Body of pancreas (tissue), 4 donors: Measurements from ENCODE around the gene C19orf33.

Source experiments
- CTCF ChIP-seq, 7 experiments: fragments of 450-650 bp in 4 of 7; fragments of 200-600 bp in 3 of 7; sonication (generic) in 3 of 7; IDR thresholded peaks; one replicate each; pipeline ENCODE4 v1.5.1; 2016 to 2019; ENCODE audit warnings: antibody characterized with exemption in 7 of 7
- POLR2A ChIP-seq, 3 donors: fragments of 450-650 bp; IDR thresholded peaks; one replicate each; pipeline ENCODE4 v1.6.1; 2016; ENCODE audit warnings: antibody characterized with exemption in 3 of 3, mild to moderate bottlenecking in 2 of 3

- TF ChIP-seq CTCF (IDR thresholded peaks at IDR 0.05) (no peak), POLR2A (IDR thresholded peaks at IDR 0.05) (no peak)
Measured at GRCh38 chr19:38293281-38293680, 10.8 kb upstream of the C19orf33 start.
